Activated CD4-positive, alpha-beta T cell treated with anti-CD3 and anti-CD28 coated beads, Interleukin-2, amount 50 U/mL, for 16 hours (primary cell): Measurements from ENCODE around the gene CRACDL.
"Not testable (repeated sequence)": the region's sequence is repeated elsewhere in the genome, so short reads cannot be mapped to it uniquely, and the experiment has no call there.

Experiments used
- DNase-seq: peaks from one replicate; pipeline ENCODE4 v3.0.0-alpha.2; 2020

CRACDL gene

DNA sequence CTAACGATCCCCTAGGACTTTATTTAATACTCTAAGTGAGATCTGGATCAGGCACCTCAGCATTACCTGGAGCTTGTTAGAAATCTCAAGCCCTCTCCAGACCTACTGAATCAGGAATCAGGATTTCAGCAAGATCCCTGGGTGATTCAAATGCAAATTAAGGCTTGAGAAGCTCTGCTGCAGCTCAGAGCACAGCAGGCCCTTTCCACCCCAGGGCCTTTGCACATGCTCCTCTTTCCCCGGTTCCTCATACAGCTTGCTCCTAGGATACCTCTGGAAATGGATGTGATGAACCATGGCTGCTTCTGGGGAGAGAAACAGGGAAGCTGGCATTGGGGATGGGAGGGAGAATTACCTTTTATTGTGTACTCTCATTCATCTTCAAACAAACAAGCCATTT, 164.8 kb downstream of the CRACDL start:
- peak; percentile 16 for DNase-seq

DNA sequence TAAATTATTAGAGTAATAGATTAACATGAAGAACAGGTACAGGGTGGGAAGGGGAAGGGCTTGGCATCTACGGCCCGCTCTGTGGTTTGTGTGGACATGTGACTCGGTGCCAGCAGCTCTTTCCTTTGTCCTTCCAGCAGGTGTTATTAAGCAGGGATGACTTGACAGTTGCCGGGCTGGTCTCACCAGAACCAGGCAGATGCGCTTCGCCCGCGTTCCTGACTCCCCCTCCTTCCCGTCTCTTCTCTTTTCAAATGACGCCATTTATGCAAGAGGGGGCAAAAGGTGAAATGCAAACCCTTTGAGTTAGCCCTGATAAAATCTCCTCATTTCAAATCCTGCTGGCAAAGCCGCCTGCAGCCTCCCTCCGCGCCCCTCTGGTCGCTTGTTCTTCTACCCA, 166.2 kb downstream of the CRACDL start:
- DNase-seq = peak; percentile 18

DNA sequence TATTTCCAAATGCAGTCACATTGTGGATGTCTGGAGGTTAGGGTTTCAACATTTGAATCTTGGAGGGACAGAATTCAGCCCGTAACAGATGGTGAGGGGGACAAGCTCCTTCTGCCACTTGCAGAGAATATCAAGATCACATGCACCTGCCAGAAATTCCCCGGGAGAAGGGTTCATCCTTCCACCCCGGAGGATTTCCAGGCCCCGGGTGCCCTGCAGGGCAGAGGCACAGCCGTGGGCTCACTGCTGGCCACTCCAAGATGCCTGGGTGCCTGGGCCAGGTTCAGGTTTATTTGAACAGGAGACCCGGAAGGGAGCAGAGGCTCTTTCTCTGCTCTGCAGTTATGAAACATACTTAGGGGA, 166.9 kb downstream of the CRACDL start:
- no peak for DNase-seq

DNA sequence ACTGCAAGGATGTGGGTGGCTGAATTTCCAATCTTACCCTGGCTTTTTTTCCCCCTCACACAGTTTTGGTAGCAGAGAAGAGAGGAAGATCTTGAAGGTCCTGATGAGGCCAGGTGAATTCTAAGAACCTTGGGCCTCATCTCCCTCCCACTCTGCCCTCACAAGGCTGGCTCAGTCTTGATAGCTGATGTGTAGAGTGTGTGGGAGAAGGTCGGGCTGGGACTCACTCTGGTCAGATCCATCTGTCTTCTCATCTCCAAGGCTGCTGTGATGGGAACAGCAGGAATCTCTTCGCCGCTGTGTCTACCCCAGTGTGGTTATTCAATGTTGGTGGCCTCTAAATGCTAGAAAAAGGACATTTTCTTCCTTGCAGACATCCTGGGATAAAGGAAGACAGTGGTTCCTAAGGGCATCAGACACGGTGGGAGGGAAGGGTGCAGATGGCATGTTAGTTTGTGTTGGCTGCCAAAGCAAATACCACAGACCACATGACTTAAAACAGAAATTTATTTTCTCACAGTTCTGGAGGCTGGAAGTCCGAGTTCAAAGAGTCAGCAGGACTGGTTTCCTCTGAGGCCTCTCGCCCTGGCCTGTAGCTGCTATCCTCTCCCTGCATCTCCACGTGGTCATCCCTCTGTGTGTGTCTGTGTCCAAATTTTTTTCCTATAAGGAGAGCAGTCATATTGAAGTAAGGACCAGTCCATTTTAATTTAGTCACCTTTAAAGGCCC, 167.5 kb downstream of the CRACDL start:
- peak; percentile 29 for DNase-seq

DNA sequence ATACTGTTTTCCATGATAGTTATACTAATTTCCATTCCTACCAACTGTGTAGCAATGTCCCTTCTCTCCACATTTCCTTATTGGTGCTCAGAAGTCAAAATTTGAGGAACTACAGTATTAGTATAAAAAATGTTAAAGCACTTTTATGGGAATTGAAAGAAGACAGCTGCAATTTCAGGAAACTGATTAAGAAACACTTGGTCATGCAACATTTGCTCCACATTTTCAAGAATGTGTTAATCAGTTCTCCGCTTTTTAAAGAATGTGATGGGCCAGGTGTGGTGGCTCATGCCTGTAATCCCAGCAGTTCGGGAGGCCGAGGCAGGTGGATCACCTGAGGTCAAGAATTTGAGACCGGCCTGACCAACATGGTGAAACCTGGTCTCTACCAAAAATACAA, 171.5 kb downstream of the CRACDL start:
- DNase-seq = no peak

DNA sequence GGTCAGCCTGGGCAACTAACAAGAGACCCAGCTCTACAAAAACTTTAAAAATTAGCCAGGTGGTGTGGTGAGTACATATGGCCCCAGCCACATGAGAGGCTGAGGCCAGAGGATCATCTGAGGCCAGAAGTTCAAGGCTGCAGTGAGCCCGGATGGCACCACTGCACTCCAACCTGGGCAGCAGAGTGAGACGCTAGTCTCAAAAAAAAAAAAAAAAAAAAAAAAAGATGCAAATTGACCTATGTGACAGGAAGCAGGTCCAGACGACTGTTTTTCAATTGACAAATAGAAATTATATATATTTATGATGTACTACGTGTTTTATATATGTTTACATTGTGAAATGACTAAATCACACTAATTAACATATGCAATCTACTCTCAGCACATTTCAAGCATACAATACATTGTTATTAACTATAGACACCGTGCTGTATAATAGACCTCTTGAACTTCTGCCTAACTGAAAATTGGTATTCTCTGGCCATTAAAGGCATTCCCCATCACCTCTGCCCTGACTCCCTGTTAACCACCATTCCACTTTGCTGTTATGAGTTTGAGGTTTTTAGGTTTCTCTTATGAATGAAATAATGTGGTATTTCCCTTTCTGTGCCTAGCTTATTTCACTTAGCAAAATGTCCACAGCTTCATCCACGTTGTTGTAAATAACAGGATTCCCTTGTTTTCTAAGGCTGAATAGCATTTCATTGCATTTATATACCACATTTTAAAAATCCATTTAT, 172.6 kb downstream of the CRACDL start:
- DNase-seq = no peak

DNA sequence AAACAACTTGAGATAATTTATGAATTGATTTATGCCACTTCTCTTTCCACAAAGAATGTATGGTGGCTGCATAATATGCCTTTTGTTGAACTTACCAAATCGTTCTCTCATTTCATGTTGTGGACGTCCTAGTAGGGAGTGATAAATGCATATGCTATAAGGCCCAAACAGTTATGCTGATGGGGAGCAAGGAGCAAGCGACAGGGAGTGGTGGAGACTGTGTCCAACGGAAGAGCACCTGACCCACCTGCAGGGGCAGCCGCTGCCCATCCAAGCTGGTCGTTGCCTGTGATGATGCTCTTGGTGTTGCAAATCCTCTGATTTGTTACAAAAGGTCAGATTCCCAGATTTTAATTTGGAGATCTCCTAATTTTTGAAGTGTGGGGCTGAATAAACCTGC, 174.1 kb downstream of the CRACDL start:
- no peak for DNase-seq

DNA sequence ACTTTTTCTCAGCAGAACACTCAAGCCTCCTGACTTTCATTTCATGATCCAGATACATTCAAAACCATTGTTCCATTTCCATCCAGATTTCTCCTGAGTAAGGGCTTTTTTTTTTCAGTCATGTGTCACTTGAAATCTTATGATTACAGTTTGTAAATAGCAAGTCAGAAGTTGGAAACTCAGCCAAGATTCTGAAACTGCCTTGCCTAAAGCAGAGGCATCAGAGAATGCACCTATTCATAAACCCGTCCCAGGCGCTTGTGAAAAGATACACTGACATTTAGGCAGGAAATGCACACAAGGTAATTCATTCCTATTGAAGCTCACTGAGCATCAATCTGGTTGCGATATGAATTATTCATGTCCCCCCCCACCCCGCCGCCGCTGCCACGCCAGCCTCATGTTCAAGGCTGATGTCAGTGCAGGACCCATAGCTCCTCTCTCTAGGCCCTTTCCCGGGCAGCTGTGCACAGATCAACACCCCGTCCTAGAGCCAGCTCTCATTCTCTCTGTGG, 174.7 kb downstream of the CRACDL start:
- DNase-seq = peak; percentile 65

DNA sequence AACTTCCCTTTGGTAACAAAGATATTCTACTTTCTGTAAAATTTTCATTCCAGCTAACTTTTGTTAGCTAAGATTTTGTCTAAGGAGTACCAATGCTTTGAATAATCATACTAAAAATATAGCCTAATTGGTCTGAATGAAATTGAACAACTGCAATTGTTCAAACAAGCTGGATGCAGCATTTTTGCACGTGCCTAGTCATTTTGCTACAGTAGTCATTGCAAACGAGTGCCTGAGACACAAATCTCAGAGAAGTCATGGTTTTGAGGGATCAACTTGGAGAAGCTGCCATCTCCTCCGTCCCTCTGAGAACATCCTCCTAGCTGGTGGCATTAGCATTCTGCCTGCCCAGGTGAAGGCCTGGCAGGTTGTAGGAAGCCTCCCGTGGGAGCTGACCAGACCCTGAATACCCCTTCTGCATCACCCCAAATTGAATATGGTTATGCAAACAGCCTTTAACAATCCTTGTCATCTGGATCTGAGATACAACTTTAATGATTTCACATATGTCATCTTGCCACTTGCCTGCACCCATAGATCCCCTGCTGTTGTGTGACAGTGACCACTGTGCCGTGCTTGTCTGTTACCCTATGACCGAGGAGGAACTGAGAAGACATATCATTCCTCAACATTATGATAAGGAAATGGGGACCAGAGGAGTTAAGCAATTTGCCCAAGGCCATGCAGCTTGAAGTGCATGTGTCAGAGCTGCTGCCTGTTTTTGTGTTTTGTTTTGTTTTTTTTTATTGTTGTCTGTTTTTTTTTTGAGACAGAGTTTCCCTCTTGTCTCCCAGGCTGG, 176.0 kb downstream of the CRACDL start:
- no peak for DNase-seq

DNA sequence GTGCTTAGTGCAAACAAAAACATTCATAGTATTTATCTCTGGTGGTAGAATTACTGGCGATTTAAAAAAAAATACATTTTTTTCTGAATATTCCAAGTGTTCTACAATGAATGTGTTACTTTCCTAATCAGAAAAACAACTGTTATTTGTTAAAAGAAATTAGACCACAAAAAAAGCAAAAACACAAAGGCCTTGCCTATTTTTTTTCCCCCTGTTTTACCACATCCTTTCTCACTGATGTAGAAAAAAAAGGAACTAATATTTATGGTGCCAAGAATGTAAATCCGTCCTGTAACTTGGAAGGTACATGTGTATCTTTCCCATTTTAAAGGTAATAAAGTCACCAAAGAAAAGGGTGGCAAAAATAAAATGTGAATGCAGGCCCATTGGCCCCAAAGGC, 176.7 kb downstream of the CRACDL start:
- no peak for DNase-seq

DNA sequence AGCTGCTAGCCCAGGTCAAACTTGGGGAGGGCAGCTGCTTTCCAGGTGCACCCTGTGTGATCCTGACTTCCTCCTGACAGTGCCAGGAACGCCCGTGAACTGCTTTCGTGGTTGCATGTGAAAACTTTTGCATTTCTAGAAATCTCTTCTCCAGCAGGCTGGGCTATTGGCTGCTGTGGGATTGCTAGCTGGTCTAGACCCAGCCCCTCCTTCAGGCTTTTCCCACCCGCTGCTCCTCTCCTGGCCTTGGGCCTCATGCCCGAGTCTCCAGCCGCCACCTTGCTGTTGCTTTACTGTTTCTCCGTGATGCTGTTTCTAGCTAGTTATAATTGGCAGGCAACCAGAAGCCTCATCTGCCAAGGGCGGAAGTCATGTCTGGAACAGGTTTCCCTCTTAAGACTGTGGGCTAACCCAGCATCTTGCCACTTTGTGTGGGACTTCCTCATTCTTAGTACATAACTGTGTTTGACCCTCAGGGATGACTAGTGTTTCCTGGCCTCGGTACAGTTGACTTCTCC, 178.1 kb downstream of the CRACDL start:
- peak; percentile 55 for DNase-seq

DNA sequence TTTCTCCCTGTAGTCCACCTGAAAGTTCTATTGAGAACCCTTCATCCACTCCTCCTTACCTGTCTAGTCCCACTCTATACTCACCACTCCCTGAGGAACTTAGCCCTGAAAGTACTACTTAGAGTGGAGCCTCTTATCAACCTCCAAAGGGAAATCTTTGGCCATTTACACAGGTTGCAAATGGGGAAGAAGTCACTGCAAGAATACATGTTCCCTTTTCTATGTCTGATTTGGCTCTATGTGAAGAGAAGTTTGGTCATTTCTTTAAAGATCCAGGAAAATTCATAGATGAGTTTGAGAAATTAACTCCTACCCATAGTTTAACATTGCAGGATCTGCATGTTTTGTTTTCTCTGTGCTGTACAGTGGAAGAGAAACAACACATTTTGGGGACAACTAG, 182.2 kb downstream of the CRACDL start:
- no peak for DNase-seq

DNA sequence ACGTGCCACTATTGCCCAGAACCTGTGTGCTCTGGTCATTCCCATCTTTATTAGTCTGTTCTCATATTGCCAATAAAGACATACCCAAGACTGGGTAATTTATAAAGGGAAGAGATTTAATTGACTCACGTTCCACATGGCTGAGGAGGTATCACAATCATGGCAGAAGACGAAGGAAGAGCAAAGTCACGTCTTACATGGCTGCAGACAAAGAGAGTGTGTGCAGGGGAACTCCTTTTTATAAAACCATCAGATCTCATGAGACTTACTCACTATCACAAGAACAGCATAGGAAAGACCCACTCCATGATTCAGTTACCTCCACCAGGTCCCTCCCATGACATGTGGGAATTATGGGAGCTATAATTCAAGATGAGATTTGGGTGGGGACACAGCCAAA, 183.3 kb downstream of the CRACDL start:
- DNase-seq = not testable (repeated sequence)

DNA sequence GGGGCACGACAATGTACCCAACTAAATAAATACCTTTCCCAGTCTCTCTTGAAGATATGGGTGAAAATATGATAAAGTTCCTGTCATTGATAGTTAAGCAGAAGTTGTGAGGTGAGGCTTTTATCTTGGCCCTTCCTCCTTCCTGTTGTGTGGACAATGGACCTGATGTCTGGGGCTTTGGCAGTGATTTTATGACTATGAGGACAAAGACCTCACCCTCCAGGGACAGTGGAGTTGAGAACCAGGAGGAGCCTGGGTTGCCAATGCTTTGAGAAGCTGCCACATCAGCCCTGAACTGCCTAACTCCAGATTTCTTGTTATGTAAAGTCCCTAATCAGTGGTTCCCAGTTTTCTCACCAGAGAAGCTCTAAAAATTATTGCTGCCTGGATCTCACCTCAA, 184.3 kb downstream of the CRACDL start:
- DNase-seq = no peak

DNA sequence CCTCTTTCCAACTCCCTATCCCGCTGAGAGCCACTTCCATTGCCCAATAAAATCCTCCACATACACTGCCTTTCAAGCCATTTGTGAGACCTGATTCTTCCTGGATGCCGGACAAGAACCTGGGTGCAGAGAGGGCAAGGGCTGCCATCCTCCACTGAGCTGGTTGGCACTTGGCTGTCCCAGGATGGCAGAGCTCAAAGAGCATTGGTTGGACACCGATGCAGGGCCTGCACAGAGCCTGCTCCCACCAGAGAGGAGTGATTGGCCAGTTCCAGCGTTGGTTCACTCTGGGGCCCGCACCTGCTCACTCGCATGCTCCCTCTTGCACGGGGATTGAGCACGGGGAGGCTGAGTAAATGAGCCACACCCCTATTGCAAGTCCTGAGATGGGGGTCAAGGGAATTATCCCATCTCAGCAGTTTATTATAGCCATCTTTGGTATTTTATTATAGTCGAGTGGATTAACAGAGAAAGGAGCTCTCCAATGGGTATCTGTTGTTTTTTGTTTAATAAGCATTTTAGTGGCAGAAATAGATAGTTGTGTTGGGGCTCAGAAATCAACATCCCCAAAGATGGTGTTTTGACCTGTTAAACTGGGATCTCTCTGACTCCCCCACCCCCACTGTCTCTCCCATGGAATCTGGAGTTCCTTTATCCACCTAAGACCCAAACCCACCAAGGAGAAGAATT, 185.3 kb downstream of the CRACDL start:
- DNase-seq = no peak

DNA sequence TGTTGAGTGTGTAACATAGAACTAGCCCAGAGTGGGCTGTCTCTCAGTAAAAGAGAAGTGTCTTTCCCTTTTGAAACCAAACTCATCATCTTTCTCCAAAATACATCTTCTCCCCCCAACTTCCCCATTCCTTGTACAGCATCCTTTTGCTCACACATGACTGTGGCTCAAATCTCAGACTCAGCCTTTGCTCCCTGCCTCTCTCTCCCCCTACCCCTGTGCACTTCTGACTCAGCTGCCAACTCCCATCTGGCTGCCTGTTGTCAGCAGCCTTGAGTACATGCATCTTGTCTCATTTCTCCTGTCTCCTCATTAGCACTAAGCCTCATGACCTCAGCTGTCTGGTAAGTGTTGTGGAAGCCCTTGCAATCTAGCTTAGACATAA, 187.0 kb downstream of the CRACDL start:
- DNase-seq = no peak

DNA sequence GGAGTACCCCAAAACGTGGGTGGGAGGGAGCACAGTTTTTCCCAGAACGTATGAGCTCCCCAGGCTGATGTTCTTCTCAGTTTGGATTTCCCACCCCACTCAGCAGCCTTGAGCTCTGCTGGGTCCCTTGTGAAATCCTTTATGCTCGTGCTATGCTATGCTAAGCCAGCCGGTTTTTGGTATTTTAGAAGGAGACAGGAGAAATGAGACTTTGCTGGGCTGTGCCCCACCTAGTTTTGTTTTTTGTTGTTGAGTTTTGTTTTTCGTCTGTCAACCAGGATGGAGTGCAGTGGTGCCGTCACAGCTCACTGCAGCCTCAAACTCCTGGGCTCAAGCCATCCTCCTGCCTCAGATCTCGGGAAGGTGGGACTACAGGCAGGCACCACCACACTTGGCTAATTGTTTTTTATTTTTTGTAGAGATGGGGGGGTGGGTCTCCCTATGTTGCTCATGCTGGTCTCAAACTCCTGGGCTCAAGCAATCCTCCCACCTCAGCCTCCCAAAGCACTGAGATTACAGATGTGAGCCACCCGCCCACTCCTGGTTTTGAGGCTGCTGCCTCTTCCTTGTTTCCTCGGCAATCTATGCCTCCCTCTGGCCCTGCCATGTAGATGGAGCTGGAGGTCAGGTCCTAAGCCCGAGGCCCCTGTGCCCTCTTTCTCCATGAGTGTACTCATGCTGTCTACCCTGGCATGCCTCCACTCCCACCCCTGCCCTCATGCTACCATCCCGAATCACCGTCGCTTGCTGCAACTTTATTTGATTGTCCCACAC, 187.5 kb downstream of the CRACDL start:
- DNase-seq = no peak

DNA sequence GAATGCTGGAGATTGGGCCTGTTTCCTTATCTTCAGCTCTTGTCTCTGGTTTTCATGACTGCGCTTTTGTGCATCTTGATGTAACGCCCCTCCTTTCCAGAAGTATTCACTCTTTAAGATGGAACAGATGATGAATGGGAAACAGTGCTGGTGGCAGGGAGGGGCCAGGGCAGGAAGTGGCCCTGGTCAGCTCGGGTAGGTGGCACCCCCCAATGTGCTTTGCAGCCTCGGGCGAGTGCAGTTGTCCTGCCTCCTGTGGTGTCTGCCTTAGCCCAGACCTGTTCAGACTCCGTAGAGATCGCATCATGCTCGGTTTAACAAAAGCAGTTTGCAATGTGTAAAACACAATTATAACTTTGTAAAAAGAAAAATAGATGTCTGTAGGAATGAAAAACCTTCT, 188.1 kb downstream of the CRACDL start:
- no peak for DNase-seq

DNA sequence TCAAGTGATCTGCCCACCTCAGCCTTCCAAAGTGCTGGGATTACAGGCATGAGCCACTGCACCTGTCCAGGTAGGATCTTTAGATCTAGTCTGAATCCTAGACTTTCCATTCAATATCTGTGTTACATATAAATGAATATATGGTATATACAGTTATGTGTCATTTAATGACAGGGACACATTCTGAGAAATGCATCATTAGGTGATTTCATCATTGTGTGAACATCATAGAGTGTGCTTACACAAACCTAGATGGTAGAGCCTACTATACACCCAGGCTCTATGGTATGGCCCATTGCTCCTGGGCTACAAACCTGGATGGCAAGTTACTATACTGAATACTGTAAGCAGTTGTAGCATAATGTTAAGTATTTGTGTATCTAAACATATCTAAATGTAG, 189.6 kb downstream of the CRACDL start:
- no peak for DNase-seq

DNA sequence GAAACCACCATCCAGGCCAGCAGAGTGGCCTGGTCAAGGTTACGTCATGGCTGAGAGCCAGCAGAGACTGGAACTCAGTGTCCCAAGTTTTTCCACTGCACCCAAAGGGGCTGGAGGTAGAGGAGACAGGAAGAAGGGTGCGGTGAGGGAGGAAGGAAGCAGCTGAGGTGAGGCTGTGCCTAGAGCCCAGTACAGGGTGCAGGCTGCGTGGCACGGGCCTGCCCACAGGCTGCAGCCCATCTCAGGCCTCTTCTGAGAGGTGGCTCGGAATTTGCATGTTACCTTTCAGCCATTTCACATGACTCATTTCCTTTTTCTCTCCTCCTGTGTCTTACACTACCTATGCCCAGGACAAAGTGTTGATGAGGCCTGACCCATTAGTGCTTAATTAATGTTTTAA, 191.4 kb downstream of the CRACDL start:
- no peak for DNase-seq
